AG04449 (cell line): ENCODE measurements around the gene SLC23A2.
"Not testable (repeated sequence)": the region's sequence is repeated elsewhere in the genome, so short reads cannot be mapped to it uniquely, and the experiment has no call there.

Experiments used
- CTCF ChIA-PET: fragments of 350-600 bp; formaldehyde crosslinking; extraction: SDS; loops from one replicate; lab custom pipeline; 2021; ENCODE audit warnings: antibody characterized with exemption; lab: Yijun Ruan, JAX
- POLR2A ChIA-PET: fragments of 400-600, 350-600 bp; formaldehyde crosslinking; extraction: SDS; loops from one replicate; lab custom pipeline; 2020; ENCODE audit warnings: antibody characterized with exemption, inconsistent platforms; lab: Yijun Ruan, JAX
- DNase-seq: peaks from one replicate; pipeline ENCODE4 v3.0.0-alpha.2; 2010; ENCODE audit warnings: low read depth, low spot score
- H3K4me3 ChIP-seq: 2 replicates; pipeline ENCODE4 v1.5.1; 2011; ENCODE audit warnings: low read depth, mild to moderate bottlenecking, control low read depth, low read length
- TF ChIP-seq, protein P1 (sequence below): IDR thresholded peaks from one replicate; pipeline ENCODE4 v1.5.1; 2011; ENCODE audit warnings: mild to moderate bottlenecking, moderate library complexity, low read length, control low read depth, inconsistent platforms; ENCODE audit not compliant: insufficient read depth; ENCODE audit errors: missing control alignments

The SLC23A2 gene

DNA sequence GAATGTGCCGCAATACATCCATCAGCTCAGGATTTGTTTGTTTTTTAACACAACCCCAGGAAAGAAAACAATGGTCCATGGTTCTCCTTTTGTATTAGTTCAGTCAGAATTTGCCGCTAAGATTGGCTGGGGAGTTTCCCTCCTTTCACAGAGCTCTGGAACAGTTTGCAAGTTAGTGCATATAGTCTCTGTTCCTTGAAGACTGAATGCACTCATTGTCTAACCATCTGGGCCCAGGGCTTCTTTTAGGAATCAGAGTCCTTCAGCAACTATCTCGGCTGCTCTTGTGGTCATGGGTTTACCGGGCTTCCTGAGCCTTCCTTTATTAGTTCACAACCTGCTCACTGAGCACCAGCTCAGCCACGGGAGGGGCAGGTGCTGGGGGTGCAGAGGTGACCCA, 121.3 kb downstream of the SLC23A2 start:
- POLR2A ChIA-PET = no interaction called here
- no peak for DNase-seq
- CTCF ChIA-PET = no interaction called here
- no peak overlapping the region for H3K4me3 ChIP-seq
- TF ChIP-seq, protein P1, sequence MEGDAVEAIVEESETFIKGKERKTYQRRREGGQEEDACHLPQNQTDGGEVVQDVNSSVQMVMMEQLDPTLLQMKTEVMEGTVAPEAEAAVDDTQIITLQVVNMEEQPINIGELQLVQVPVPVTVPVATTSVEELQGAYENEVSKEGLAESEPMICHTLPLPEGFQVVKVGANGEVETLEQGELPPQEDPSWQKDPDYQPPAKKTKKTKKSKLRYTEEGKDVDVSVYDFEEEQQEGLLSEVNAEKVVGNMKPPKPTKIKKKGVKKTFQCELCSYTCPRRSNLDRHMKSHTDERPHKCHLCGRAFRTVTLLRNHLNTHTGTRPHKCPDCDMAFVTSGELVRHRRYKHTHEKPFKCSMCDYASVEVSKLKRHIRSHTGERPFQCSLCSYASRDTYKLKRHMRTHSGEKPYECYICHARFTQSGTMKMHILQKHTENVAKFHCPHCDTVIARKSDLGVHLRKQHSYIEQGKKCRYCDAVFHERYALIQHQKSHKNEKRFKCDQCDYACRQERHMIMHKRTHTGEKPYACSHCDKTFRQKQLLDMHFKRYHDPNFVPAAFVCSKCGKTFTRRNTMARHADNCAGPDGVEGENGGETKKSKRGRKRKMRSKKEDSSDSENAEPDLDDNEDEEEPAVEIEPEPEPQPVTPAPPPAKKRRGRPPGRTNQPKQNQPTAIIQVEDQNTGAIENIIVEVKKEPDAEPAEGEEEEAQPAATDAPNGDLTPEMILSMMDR = no peak

DNA sequence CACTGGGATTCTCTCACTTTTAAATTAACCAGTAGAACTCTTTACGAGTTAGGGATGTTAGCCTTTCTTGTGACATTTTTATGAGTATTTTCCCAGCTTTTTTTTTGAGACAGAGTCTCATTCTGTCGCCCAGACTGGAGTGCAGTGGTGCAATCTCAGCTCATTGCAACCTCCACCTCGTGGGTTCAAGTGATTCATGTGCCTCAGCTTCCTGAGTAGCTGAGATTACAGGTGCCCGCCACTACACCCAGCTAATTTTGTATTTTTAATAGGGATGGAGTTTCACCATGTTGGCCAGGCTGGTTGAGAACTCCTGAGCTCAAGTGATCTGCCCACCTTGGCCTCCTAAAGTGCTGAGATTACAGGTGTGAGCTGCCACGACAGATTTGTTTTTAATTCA, 123.2 kb downstream of the SLC23A2 start:
- POLR2A ChIA-PET, H3K4me3 ChIP-seq, DNase-seq, CTCF ChIA-PET: not testable (repeated sequence)

DNA sequence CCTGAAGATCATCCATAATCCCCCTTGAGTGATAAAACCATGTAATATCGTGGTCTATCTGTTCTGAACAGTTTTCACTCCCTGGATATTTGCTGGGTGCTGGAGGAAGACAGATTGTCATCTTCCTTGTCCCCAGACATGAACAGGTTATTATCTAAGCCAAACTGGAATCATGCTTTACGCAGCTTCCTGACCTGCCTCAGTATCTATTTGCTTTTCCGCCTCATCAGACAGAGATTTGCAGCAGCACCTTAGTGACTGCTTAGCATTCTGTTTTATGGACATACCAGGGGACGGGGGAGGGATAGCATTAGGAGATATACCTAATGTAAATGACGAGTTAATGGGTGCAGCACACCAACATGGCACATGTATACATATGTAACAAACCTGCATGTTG, 124.6 kb downstream of the SLC23A2 start:
- TF ChIP-seq, protein P1 = no peak
- POLR2A ChIA-PET = no interaction called here
- H3K4me3 ChIP-seq = no peak overlapping the region
- CTCF ChIA-PET = interaction anchor here (1.2 kb wide), 1 partner anchor 11 kb away, joined by 3 read pairs; no protein-coding TSS in a partner anchor
- DNase-seq = no peak

DNA sequence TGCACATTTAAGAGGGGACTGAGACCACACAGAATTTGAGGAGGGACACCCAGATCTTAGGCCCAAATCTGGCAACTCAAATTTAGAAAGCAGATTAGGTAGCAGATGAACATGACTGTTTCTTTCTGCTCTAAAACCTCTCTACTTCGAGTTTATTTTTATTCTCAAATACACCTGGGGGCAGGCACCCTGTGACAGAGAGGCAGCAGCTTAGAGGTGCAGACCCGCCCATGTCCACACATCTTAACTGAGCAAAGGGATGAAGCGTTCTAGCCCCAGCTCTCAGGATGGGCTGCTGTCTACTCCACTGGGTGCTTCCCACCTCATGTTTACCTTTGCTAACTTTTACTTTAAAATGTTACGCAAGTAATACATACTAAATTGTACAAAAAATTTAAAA, 125.0 kb downstream of the SLC23A2 start:
- TF ChIP-seq, protein P1 = no peak
- H3K4me3 ChIP-seq = no peak overlapping the region
- CTCF ChIA-PET = interaction anchor here (1.2 kb wide), 1 partner anchor 12 kb away, joined by 3 read pairs; no protein-coding TSS in a partner anchor
- no peak for DNase-seq
- POLR2A ChIA-PET = no interaction called here

DNA sequence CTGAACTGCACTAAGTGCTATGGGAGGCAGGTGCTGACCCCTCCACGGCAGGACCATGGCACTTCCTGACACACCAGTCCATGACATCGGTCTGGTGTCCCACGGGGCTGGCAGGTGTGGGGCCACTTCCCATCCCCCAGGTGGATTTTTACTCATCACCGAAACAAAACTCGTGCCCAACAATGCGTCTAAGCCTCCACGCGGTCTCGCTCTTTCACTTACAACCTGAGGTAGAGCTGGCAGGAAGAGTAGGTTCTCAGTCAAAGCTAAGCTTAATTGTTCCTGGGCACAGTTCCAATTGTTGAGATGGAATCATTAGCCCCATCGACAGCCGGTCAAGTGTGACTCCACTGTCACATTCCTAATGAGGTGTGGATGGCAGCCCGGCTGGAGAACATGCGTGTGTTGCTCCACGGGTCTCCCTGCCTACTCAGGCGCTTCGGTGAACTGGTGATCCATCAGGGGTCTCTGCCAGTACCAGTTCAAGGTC, 125.7 kb downstream of the SLC23A2 start:
- DNase-seq = no peak
- CTCF ChIA-PET = no interaction called here
- no peak overlapping the region for H3K4me3 ChIP-seq
- TF ChIP-seq, protein P1 = no peak
- POLR2A ChIA-PET = no interaction called here

DNA sequence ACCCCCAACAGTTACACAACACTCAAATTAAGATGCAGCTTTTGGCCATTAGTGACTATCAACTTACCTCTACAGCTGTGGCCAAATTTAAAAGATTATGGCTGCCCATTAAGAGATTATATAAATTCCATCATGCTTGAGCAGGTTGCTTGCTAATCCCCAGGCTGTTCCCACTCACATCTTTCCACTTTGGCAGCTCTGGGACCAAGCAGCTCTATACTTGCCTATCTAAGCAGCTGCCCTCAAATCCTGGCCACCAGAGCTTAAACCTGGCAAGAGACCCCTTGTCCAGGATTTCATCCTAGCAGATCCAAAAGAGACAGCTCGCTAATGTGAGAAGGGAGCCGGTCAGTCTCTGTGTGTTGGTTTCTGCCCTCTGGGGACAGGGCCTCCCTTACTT, 127.9 kb downstream of the SLC23A2 start:
- no peak for DNase-seq
- POLR2A ChIA-PET = no interaction called here
- CTCF ChIA-PET = interaction anchor here (1.8 kb wide), 1 partner anchor 18 kb away, joined by 4 read pairs; no protein-coding TSS in a partner anchor
- no peak overlapping the region for H3K4me3 ChIP-seq
- TF ChIP-seq, protein P1 = no peak

DNA sequence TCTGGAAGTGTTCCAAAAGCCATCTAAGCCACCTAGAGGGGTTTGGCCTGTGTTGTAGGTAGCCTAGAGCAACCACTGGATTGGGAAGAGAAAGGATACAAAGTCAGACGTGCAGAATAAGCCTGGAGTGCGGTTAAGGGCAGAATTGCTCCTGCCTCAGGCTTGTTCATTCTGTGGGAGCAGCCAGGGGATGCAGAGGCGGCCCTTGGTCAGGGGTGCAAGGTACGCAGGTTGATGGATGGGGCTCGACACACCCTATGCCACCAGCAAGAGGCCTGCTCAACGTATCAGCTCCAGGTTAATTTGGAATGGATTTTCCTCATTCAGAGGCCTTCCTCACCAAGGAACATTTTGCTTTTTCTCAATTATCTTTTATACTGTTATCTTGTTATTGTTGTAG, 129.8 kb downstream of the SLC23A2 start:
- TF ChIP-seq, protein P1 = no peak
- DNase-seq = no peak
- ChIA-PET POLR2A (no interaction called here), CTCF (interaction anchor here (1.8 kb wide), 1 partner anchor 20 kb away, joined by 4 read pairs; no protein-coding TSS in a partner anchor)
- no peak overlapping the region for H3K4me3 ChIP-seq
